IMR-90 (cell line): Measurements from ENCODE around the gene NELL2.

ENCODE experiments used
- CHD1 ChIP-seq: IDR thresholded peaks from 2 replicates; pipeline ENCODE4 v1.6.1; 2012; ENCODE audit warnings: low read depth, low read length, improper control_type of control experiment
- CTCF ChIP-seq: conservative IDR thresholded peaks from 2 replicates; pipeline ENCODE4 v1.5.1; 2012; ENCODE audit warnings: mild to moderate bottlenecking, low read depth, low read length, improper control_type of control experiment
- ELK1 ChIP-seq: fragments of 150-350 bp; IDR thresholded peaks from 2 replicates; pipeline ENCODE4 v1.6.1; 2016; ENCODE audit warnings: low read depth, mild to moderate bottlenecking, low read length, moderate library complexity, borderline replicate concordance
- FOS ChIP-seq: fragments of 150-350 bp; IDR thresholded peaks from 2 replicates; pipeline ENCODE4 v1.6.1; 2016; ENCODE audit warnings: low read depth, low read length
- MAFK ChIP-seq: IDR thresholded peaks from 2 replicates; pipeline ENCODE4 v1.6.1; 2012; ENCODE audit warnings: low read depth, low read length, improper control_type of control experiment
- POLR2A ChIP-seq: IDR thresholded peaks from 2 replicates; pipeline ENCODE4 v1.6.1; 2012; ENCODE audit warnings: mild to moderate bottlenecking, low read depth, low read length
- RAD21 ChIP-seq: IDR thresholded peaks from 2 replicates; pipeline ENCODE4 v1.6.1; 2012; ENCODE audit warnings: low read length, improper control_type of control experiment
- RFX5 ChIP-seq: IDR thresholded peaks from 2 replicates; pipeline ENCODE4 v1.8.0; 2012; ENCODE audit warnings: low read depth, mild to moderate bottlenecking, low read length, moderate library complexity
- SMC3 ChIP-seq: fragments of 150-350 bp; IDR thresholded peaks from 2 replicates; pipeline ENCODE4 v1.6.1; 2016; ENCODE audit warnings: low read depth, mild to moderate bottlenecking, antibody characterized with exemption, low read length, moderate library complexity
- TF ChIP-seq, protein P1 (sequence below): fragments of 150-350 bp; IDR thresholded peaks from 2 replicates; pipeline ENCODE4 v1.6.1; 2017; ENCODE audit warnings: mild to moderate bottlenecking, antibody characterized with exemption, low read length, low read depth

DNA sequence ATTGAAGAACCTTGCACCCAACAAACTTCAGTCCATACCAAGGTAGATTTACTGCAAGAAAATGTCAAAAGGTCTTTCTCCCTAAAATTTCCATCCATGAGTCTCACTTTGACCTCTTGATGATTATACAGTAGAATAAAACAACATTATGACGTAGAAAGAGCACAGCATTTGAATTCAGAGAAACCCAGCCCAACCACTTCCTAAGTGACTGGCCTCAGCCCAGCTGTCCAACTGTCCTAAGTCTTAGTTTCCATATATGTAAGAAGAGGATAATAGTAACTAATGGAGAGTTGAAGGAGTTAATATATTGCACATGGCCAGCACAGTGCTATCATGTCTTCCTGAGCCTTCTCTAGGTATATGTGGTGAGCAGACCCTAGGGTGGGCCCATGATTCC is 41.0 kb upstream of the NELL2 start:
- TF ChIP-seq RFX5: no peak
- no peak for TF ChIP-seq CTCF
- TF ChIP-seq POLR2A: no peak
- no peak for TF ChIP-seq SMC3
- TF ChIP-seq MAFK: no peak
- no peak for TF ChIP-seq CHD1
- TF ChIP-seq RAD21: no peak
- no peak for TF ChIP-seq FOS
- TF ChIP-seq ELK1: no peak
- TF ChIP-seq, protein P1, sequence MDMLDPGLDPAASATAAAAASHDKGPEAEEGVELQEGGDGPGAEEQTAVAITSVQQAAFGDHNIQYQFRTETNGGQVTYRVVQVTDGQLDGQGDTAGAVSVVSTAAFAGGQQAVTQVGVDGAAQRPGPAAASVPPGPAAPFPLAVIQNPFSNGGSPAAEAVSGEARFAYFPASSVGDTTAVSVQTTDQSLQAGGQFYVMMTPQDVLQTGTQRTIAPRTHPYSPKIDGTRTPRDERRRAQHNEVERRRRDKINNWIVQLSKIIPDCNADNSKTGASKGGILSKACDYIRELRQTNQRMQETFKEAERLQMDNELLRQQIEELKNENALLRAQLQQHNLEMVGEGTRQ: no peak
